Left hindlimb (tissue), 1 donor: ENCODE results near the gene KMO.

ENCODE experiments used
- DNase-seq: peaks from one replicate; pipeline ENCODE4 v3.0.0-alpha.2; 2018

KMO gene

GRCh38 chr1:241598249-241598648 is 66.1 kb downstream of the KMO start:
- no peak for DNase-seq

DNA sequence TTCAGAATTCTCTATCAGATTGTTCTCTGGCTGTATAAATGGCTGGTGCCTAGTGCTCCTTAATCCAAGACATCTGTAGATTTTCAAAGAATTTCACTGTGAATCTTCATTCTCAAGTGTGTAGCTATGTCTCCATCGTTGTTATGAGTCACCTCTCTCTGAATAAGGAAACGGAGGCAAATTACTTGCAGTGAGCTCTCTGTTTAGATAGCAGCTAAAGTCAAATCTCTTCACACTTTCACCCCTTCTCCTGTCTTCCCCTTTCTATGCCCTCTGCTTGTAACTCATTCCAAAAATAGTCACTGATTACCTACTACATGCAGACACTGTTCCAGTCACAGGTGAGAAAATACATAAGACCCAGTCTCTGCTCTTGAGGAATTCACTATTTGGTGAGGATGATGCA is 68.3 kb downstream of the KMO start:
- no peak for DNase-seq

DNA sequence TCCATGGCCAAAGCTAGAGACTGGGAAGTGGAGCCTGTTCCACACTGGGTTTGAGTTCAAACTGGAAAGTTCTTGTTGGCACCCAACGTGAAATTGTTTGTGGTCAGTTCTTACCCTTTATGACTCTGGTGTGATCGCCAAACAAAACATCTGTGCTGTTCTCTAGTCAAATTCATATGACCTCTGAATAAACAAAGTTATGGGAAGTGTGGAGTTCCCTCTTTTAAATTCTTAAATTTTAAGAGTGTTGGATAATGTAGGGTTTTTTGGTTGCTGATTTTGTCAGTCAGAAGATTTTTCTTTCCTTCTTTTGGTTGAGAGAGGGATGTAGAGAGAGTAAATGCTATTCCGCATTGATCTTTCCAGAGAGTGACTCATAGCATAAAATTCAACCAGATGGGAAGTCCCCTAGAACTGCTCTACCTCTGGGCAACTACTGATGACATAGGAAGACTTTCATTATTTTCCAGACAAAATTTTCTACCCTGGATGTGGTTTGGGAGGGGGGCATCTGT is 71.6 kb downstream of the KMO start:
- no peak for DNase-seq

DNA sequence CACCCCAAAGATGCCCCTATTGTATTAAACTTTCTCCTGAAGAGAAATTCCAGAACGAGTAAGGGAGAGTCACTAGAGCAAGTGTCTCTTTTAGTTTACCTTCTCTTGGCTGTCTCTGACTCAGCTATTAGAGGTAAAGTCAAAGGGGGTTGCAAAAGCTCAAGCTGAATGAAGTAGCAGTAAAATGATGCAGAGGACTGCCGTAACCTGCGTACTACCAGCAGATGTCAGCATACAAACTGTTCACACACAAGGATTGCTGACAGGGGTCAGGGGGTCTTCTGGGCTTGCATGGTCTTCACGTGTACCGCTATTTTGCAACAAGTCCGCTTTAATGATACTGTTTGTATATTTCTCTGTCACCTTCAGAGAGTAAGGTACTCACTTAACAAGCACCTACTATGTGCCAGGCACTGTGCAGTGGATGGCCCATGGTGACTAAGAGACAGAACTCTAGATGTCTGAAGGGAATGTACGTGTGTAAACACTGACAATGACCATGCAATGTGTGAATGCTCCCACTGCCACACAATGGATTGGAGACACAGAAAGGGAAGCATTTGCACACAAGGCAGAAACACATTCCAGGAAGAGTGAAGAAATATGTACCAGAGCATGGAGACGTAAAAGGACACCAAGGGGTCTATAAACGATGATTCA is 73.1 kb downstream of the KMO start:
- no peak for DNase-seq

DNA sequence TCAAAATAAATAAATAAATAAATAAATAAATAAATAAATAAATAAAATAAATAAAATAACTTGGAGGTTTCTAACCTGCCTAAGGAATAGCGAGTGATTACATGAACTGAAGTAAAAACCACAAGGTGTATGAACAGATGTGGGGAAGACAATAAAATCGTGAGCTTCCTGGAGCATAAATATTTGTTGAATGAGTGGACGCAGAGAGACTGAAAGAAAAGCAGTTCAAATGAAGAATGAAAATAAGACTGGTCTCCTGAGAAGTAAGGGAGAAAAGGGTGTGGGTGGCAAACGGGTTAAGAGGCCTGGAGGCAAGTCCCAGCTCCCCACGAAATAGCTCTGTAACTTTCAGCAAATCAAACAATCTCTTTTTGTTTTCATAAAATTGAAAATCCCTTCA is 74.4 kb downstream of the KMO start:
- no peak for DNase-seq

- no peak for DNase-seq
Measured at GRCh38 chr1:241607497-241607896, 75.3 kb downstream of the KMO start.

DNA sequence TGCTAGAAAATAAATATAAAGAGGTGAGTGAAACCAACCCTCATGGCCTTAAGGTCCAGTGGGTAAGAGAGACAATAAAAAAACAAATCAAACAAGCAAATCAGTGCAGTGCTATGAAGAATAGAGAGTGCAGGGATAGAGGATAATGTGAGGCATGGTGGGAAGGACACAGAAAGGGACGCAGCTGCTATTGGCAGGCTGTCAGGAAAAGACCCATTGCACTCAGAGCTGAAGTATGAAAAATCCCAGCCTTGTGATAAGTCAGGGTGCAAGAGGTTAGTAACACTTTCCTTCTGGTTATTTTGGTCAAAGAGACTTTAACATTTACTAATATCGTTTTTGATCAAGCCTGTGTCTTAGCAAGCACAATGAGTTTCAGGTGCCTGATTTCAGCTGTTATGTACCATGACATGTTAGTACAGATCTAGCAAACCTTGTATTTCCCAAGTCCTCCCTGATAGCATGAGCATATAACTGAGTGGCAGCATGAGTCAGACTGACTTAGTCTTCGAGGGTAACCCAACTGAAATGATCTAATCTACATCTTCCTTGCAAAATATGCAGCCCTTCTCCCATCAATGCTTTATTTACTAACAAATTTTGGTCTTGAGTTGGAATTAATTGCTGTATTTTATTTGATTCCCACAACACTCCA is 76.3 kb downstream of the KMO start:
- DNase-seq, result no peak

DNA sequence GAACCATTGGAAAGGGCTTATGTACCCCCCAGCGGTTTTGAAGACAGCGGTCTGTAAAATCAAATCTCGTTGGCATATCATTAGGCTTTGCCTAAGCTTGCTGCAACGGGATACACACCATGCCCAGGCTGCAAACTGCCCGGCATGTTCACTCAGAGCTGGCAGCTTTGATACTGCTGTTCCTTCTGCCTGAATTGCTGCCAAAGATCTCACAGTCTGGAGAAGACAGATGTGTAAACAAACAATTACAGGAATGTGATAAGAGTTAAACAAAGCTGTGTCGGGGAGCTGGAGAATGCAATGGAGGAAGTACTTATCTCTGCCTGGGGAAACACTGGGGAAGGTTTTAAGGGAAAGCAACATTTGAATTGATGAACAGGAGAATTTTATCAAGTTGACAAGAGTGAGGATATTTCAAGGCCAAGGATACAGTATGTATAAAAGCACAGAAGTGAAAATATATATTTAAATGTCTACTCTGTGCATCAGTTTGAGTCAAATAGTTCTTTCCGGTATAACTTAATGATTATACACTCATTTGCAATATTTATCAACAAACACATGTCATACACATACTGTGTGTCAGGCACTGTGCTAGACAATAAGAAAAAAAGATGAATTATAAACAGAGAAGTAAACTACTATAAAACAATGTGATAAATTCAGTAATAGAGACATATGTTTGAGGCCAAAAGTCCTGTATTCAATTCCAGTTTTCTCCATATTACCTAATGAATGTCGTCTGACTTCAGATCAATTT is 78.1 kb downstream of the KMO start:
- no peak for DNase-seq

GRCh38 chr1:241611063-241611462 is 78.9 kb downstream of the KMO start:
- DNase-seq, result no peak

DNA sequence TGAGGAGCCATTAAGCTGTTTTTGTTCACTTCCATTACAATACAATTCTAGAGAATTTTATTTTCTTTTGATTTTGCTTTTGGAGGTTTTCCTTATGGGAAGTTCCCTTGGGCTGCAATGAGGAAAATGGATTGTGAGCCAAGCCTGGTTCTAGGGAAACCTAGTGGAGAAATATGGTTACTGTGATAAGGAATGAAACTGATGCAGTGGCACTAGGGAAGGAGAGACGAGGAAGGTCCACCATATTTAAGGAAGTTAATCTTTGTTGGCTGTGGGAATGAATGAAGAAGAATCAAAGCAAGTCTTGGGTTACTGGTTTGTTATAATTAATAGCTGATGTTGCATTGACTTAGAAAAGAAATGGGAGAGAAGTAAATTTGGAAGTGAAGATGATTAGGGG is 79.6 kb downstream of the KMO start:
- DNase-seq, result no peak

DNA sequence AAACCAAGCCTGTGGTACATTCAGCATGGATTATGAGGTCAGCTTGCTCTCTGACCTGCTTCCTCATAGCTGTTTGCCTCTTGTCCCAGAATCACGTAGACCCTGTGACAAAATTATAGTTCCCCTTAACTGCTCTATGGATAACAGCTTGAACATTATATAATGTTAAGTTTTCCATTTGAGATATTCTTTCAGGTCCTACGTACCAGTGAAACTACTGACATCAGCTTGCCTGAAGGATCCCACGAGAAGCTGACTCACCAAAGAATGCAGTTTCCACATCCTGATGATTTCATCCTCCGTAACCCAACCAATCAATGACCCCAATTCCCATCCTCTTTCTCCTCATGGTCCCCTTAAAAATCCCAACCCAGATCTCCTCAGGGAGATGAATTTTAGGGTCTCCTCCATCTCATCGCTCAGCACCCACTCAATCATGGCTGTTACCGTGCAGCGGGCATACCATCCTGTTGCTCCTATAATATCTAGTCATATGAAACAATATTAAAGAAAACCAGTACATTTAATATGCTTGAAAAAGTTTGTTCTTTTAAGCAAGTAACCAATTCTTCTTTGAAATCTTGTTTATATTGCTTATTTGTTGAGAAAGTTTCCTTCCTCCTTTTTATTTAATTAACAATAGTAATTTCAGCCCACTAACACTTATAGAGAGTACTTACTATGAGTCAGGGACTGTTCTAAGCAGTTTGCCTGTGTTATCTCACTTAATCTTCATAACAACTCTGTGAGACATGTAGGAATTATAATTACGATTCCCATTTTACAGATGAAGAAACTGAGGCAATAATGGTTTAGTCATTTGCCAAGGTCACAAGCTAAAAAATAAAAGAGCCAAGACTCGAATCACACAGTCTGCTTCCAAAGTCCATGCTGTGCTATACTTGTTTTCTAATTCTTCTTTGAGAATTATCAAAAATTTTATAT is 80.6 kb downstream of the KMO start:
- no peak for DNase-seq

DNA sequence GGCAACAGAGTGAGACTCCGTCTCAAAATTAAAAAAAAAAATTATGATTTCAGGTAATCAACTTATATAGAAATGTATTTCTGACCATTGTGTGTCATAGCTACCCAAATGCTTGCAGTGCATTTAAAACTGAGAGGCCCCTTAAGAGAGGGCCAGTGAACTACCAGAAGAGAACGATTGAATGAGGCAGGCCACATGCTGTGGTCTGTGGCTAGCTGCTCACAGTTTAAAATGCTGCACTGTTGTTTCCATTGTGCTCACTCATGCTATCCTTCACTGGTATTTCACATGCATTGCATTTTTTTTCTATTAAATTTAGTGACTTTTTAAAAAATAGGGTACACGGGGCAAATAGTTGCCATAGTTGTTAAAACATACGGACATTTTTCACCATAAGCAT is 82.0 kb downstream of the KMO start:
- no peak for DNase-seq

GRCh38 chr1:241614572-241614971 is 82.4 kb downstream of the KMO start:
- no peak for DNase-seq

- no peak for DNase-seq
Measured at GRCh38 chr1:241615043-241615974, 83.1 kb downstream of the KMO start.

DNA sequence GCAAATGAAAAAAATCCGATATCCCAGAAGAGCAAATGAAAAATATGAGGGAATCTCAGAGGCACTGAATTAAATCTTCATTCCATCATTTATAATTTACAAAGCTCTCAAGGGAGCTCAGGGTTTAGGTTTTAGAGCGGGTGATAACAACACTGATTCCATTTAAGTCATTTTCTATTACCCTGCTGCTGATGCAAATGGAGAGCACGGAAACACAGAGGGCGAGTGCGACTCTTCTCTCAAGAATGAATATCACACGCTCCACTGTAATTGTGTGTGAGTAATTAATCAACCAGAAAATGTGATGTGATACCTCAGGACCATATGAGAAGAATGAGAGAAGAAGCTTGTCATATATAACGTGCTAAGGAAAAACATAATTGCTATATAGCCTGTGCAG is 85.2 kb downstream of the KMO start:
- DNase-seq, result no peak

DNA sequence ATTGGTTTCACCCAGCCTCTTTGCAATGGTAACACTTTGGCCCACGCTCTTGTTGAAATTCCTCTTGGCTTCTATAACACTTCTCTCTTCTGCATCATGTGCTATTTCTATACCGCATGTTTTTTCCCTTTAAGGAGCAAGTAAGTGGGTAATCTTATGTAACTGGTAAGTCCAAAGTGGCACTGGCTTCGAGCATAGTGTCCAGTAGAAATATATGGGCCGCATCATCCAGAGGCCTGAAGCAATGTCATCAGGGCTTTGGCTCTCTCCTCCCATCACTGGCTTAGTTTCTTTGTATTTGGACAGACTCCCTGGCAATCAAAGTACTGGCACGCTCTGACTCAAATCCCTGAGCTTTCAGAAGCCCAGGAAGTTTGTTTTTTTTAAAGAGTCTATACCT is 90.5 kb downstream of the KMO start:
- DNase-seq, result no peak

DNA sequence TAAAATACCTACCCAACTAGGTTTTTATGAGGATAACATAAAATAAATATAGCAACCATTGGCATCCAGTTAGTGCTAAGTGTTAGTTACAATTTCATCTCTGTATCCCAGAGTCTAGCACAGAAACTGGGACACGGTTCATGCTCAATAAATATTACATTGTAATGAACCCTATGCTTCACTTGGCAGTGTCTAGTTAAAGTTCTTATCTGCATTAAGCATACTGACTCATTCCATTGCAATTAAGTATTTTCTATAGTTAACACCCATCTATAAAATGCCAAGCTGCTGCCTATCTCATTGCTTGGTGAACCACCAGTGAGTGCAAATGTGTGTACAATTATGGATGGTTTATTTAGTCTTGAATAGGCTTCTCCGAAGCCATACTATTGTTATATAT is 92.8 kb downstream of the KMO start:
- no peak for DNase-seq

DNA sequence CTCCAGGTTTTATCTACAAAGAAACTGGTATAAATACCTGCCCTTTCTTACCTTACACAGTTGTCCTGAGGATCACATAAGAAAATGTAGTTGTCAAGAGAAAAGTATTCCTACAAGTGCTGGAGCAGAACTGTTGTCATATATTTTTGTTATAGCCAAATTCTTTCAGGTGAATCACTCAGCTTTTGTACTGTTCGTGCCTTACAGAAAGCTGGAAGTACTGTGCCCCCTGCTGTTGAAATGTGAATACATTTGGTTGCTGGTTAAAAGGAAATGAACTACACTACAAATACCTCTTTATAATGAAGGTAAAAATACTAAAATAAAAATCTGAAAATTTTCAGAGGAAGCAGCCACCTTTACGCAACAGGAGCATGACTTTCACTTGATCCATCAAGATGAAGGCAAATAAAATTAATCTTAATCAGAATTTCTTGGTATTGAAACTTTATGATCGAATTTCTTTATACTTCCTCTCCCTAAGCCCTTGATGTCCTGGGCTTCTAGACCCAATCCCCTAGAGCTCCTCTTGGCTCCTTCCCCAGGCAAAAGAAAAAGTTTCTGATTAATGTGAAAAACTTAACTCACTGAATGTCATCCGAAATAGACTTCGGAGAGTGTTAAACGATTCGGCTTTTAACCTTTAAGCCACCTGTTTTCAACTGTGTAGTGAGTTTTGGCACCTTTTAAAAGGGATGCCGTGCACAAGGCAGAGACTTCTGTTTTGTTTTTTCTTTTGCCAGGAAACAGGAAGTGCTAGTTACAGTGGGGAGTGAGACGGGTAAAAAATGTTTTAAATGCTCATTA is 95.5 kb downstream of the KMO start:
- DNase-seq, result no peak

DNA sequence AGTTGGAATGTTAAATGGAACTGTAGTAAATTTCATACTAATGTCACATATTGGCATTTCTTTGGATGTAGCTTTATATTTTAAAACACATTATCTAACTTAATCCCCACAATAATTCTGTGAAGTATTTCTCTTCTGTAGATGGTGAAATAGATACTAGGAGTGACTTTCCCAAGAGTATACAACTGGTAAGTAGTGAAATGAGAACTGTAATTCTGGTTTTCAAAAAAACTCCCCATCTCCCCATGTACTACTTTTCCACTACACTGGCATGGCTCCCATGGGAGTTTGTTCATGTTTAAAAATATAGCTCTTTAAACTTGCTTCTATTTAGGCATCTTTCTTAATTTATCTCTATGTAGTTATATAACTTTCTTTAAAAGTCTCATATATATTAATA is 97.8 kb downstream of the KMO start:
- DNase-seq, result no peak

GRCh38 chr1:241630476-241630875 is 98.3 kb downstream of the KMO start:
- no peak for DNase-seq

DNA sequence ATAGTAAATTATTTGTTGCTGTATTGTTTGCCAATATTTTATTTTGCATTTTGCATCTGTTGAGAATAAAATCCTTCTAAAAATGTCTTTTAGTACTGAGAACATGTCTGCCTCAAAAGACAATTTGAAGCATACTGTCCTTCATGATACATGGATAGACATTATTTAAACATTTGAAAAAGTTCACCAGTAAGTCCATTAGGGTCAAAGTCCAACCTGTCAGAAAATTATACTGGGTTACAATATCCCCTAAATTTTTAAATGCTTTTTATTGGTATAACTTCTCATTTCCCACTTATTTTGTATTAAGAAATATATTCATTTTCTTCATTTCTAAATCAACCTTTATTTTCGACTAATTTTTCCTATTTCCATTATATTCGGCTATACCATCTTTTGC is 98.7 kb downstream of the KMO start:
- no peak for DNase-seq
